H9 (cell line): Measurements from ENCODE around the gene MRPL51. TPM values are rescaled to one million over a fixed set of nuclear protein-coding genes. Genes with fewer than 3 reads are reported as not detected.
"Not testable (repeated sequence)": the region's sequence is repeated elsewhere in the genome, so short reads cannot be mapped to it uniquely, and the experiment has no call there.

ENCODE experiments used
- DNase-seq: peaks from one replicate; pipeline ENCODE4 v3.0.0-alpha.2; 2017
- H2AFZ ChIP-seq: one replicate; pipeline ENCODE4 v1.6.1; 2013; ENCODE audit warnings: mild to moderate bottlenecking, low read length, control low read depth, moderate library complexity
- H2AK5ac ChIP-seq: 2 replicates; pipeline ENCODE4 v1.6.1; 2013; ENCODE audit warnings: low read length, control low read depth, mixed read lengths; ENCODE audit not compliant: insufficient read length
- H2BK120ac ChIP-seq: one replicate; pipeline ENCODE4 v1.6.1; 2013; ENCODE audit warnings: low read depth, mild to moderate bottlenecking, low read length, control low read depth, inconsistent platforms; ENCODE audit not compliant: poor library complexity, severe bottlenecking
- H2BK12ac ChIP-seq: 2 replicates; pipeline ENCODE4 v1.6.1; 2013; ENCODE audit warnings: low read length, control low read depth, mixed read lengths, low read depth; ENCODE audit not compliant: insufficient read length
- H2BK15ac ChIP-seq: 2 replicates; pipeline ENCODE4 v1.6.1; 2013; ENCODE audit warnings: low read depth, low read length, control low read depth
- H2BK20ac ChIP-seq: one replicate; pipeline ENCODE4 v1.6.1; 2013; ENCODE audit warnings: low read depth, mild to moderate bottlenecking, low read length, control low read depth, inconsistent platforms; ENCODE audit not compliant: poor library complexity, severe bottlenecking
- H2BK5ac ChIP-seq: 2 replicates; pipeline ENCODE4 v1.6.1; 2013; ENCODE audit warnings: low read length, control low read depth, mixed read lengths; ENCODE audit not compliant: insufficient read length
- H3K14ac ChIP-seq: 2 replicates; pipeline ENCODE4 v1.6.1; 2013; ENCODE audit warnings: low read length, control low read depth; ENCODE audit not compliant: insufficient read depth
- H3K18ac ChIP-seq: 2 replicates; pipeline ENCODE4 v1.6.1; 2013; ENCODE audit warnings: low read depth, mild to moderate bottlenecking, mixed read lengths, low read length, control low read depth; ENCODE audit not compliant: insufficient read length
- H3K23ac ChIP-seq: 2 replicates; pipeline ENCODE4 v1.6.1; 2013; ENCODE audit warnings: low read length, control low read depth, mixed read lengths, low read depth; ENCODE audit not compliant: insufficient read length
- H3K23me2 ChIP-seq: 2 replicates; pipeline ENCODE4 v1.6.1; 2013; ENCODE audit warnings: low read depth, mild to moderate bottlenecking, mixed read lengths, low read length, control low read depth; ENCODE audit not compliant: insufficient read length, poor library complexity, severe bottlenecking
- H3K27ac ChIP-seq: 2 replicates; pipeline ENCODE4 v1.5.1; 2013; ENCODE audit warnings: low read length, control low read depth, mixed read lengths, low read depth; ENCODE audit not compliant: insufficient read length
- H3K27me3 ChIP-seq: 2 replicates; pipeline ENCODE4 v1.6.1; 2013; ENCODE audit warnings: low read length, control low read depth, inconsistent platforms; ENCODE audit not compliant: insufficient read depth
- H3K4ac ChIP-seq: 2 replicates; pipeline ENCODE4 v1.6.1; 2013; ENCODE audit warnings: low read depth, mild to moderate bottlenecking, control low read depth, inconsistent platforms, low read length, moderate library complexity
- H3K4me1 ChIP-seq: 2 replicates; pipeline ENCODE4 v1.6.1; 2013; ENCODE audit warnings: low read length, control low read depth, inconsistent platforms; ENCODE audit not compliant: insufficient read depth
- H3K4me2 ChIP-seq: 2 replicates; pipeline ENCODE4 v1.6.1; 2013; ENCODE audit warnings: low read length, control low read depth, mixed read lengths; ENCODE audit not compliant: insufficient read length, insufficient read depth
- H3K56ac ChIP-seq: 2 replicates; pipeline ENCODE4 v1.6.1; 2013; ENCODE audit warnings: low read depth, mild to moderate bottlenecking, mixed read lengths, low read length, control low read depth; ENCODE audit not compliant: insufficient read length
- H3K79me1 ChIP-seq: 2 replicates; pipeline ENCODE4 v1.6.1; 2013; ENCODE audit warnings: low read depth, mild to moderate bottlenecking, moderate library complexity, low read length, control low read depth, inconsistent platforms; ENCODE audit not compliant: insufficient read depth, poor library complexity, severe bottlenecking
- H3K79me2 ChIP-seq: 2 replicates; pipeline ENCODE4 v1.6.1; 2013; ENCODE audit warnings: low read length, control low read depth, inconsistent platforms; ENCODE audit not compliant: insufficient read depth
- H3K9ac ChIP-seq: 2 replicates; pipeline ENCODE4 v1.6.1; 2013; ENCODE audit warnings: low read length, control low read depth, mixed read lengths; ENCODE audit not compliant: insufficient read length; ENCODE audit errors: extremely low read depth
- H3K9me3 ChIP-seq: one replicate; pipeline ENCODE4 v1.6.1; 2013; ENCODE audit warnings: low read depth, low read length, inconsistent platforms; ENCODE audit not compliant: control insufficient read depth
- H3T11ph ChIP-seq: one replicate; pipeline ENCODE4 v1.6.1; 2013; ENCODE audit warnings: mild to moderate bottlenecking, low read length, control low read depth, inconsistent platforms
- H4K20me1 ChIP-seq: one replicate; pipeline ENCODE4 v1.6.1; 2013; ENCODE audit not compliant: control insufficient read depth, insufficient read length, insufficient read depth
- H4K5ac ChIP-seq: 2 replicates; pipeline ENCODE4 v1.6.1; 2013; ENCODE audit warnings: low read depth, mild to moderate bottlenecking, mixed read lengths, low read length, control low read depth; ENCODE audit not compliant: insufficient read length
- H4K8ac ChIP-seq: replicated peaks from 2 replicates; pipeline ENCODE4 v1.6.1; 2013; ENCODE audit warnings: low read length, control low read depth, mixed read lengths, low read depth; ENCODE audit not compliant: insufficient read length
- H4K91ac ChIP-seq: 2 replicates; pipeline ENCODE4 v1.6.1; 2013; ENCODE audit warnings: low read depth, mild to moderate bottlenecking, moderate library complexity, mixed read lengths, low read length, control low read depth; ENCODE audit not compliant: insufficient read length
- H3K27ac Mint-ChIP-seq, 3 experiments: 2 replicates in 2 of 3; 3 replicates in 1 of 3; pipeline ENCODE4 v1.8.0; 2020 to 2021; ENCODE audit warnings: mixed read lengths in 3 of 3, mild to moderate bottlenecking in 1 of 3, moderate library complexity in 1 of 3
- H3K27me3 Mint-ChIP-seq: 2 replicates; pipeline ENCODE4 v1.8.0; 2021; ENCODE audit warnings: low read depth, mild to moderate bottlenecking, moderate library complexity, mixed read lengths
- H3K36me3 Mint-ChIP-seq, 3 experiments: 2 replicates in 2 of 3; 3 replicates in 1 of 3; pipeline ENCODE4 v1.8.0; 2020 to 2021; ENCODE audit warnings: low read depth in 3 of 3, mixed read lengths in 3 of 3; ENCODE audit not compliant: insufficient read depth in 1 of 3
- H3K4me1 Mint-ChIP-seq, 2 experiments: 2 replicates each; pipeline ENCODE4 v1.8.0; 2020; ENCODE audit warnings: mixed read lengths in 2 of 2
- H3K4me3 Mint-ChIP-seq, 2 experiments: 2 replicates in 1 of 2; 3 replicates in 1 of 2; pipeline ENCODE4 v1.8.0; 2020 to 2021; ENCODE audit warnings: mild to moderate bottlenecking in 2 of 2, mixed read lengths in 2 of 2, moderate library complexity in 1 of 2
- H3K9me3 Mint-ChIP-seq, 2 experiments: 2 replicates in 1 of 2; 3 replicates in 1 of 2; pipeline ENCODE4 v1.8.0; 2020; ENCODE audit warnings: mild to moderate bottlenecking in 2 of 2, mixed read lengths in 2 of 2, moderate library complexity in 1 of 2
- WGBS: extraction: QIAGEN DNeasy Blood & Tissue Kit; methylation state at CpG from one replicate; pipeline ENCODE4 v1.1.7; 2013; ENCODE audit warnings: missing lambda C conversion rate, low lambda C conversion rate, mixed read lengths; ENCODE audit not compliant: insufficient read length; ENCODE audit errors: extremely low coverage; 5-methylcytosine and 5-hydroxymethylcytosine counted together
- total RNA-seq: library from RNA; stranded (reverse); gene quantifications from 2 replicates; pipeline ENCODE4 v1.2.1, GENCODE V29; 2021
- TF ChIP-seq, protein P1 (sequence below): fragments of 200-600 bp; sonication (generic); conservative IDR thresholded peaks from 3 replicates; pipeline ENCODE4 v1.8.0; 2021; ENCODE audit warnings: antibody characterized with exemption, mild to moderate bottlenecking

The MRPL51 gene
- total RNA-seq, 1 experiment from 2014 or later: 329 TPM

DNA sequence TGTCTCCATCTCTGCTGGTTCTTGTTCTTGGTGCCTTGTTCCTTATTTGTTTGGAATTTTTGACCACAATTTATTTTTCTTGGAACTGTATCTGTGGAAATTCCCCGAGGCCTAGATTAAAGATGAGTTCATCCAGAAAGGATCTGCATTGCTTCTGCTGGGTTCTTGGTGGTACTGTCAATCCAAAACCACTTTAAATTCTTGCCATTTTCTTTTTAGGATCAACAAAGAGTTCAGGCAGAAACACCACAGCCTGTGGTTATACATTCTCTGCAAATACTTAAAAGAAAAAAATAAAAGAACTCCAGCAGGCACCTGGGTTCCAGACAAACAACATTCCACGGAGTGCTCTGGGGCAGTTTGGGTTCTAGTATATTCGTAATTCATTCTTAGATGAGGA lies 16.6 kb downstream of the MRPL51 start:
- Histone ChIP-seq H2BK15ac (no peak overlapping the region), H3K14ac (no peak overlapping the region), H3K4me1 (no peaks in the 10 kb centered on the region), H3K9me3 (no peaks in the 10 kb centered on the region), H3K27me3 (no peaks in the 10 kb centered on the region), H3K4ac (no peak overlapping the region), H2BK20ac (no peak overlapping the region), H3K79me2 (no peaks in the 10 kb centered on the region), H4K20me1 (no peaks in the 10 kb centered on the region), H4K91ac (no peak overlapping the region), H2BK5ac (no peak overlapping the region), H2AFZ (no peak overlapping the region), H3K23me2 (peaks cover 2% of the 10 kb centered on the region), H3K4me2 (no peak overlapping the region), H3K23ac (no peak overlapping the region), H3K27ac (no peak overlapping the region), H4K8ac (no peak overlapping the region), H3K9ac (no peak overlapping the region), H3K18ac (no peak overlapping the region), H3T11ph (no peak overlapping the region), H3K79me1 (no peaks in the 10 kb centered on the region), H4K5ac (no peak overlapping the region), H2BK120ac (no peak overlapping the region), H2BK12ac (no peak overlapping the region), H2AK5ac (no peak overlapping the region), H3K56ac (no peak overlapping the region)
- DNase-seq: no peak
- H3K27me3 Mint-ChIP-seq: peaks cover 26% of the 10 kb centered on the region
- TF ChIP-seq, protein P1, sequence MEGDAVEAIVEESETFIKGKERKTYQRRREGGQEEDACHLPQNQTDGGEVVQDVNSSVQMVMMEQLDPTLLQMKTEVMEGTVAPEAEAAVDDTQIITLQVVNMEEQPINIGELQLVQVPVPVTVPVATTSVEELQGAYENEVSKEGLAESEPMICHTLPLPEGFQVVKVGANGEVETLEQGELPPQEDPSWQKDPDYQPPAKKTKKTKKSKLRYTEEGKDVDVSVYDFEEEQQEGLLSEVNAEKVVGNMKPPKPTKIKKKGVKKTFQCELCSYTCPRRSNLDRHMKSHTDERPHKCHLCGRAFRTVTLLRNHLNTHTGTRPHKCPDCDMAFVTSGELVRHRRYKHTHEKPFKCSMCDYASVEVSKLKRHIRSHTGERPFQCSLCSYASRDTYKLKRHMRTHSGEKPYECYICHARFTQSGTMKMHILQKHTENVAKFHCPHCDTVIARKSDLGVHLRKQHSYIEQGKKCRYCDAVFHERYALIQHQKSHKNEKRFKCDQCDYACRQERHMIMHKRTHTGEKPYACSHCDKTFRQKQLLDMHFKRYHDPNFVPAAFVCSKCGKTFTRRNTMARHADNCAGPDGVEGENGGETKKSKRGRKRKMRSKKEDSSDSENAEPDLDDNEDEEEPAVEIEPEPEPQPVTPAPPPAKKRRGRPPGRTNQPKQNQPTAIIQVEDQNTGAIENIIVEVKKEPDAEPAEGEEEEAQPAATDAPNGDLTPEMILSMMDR: no peak
- H3K4me3 Mint-ChIP-seq: no peak overlapping the region
- peaks cover 14 to 16% of the 10 kb centered on the region in 2 experiments for H3K9me3 Mint-ChIP-seq
- H3K27ac Mint-ChIP-seq: no peak overlapping the region
- peaks cover 4 to 6% (median 5%) of the 10 kb centered on the region in 3 experiments; a peak in 4 of 7 replicates for H3K36me3 Mint-ChIP-seq
- peaks cover 0 to 3% of the 10 kb centered on the region in 2 experiments; a peak in 1 of 4 replicates for H3K4me1 Mint-ChIP-seq
- WGBS: no CpG with 5 or more reads among the region's 3 CpGs

DNA sequence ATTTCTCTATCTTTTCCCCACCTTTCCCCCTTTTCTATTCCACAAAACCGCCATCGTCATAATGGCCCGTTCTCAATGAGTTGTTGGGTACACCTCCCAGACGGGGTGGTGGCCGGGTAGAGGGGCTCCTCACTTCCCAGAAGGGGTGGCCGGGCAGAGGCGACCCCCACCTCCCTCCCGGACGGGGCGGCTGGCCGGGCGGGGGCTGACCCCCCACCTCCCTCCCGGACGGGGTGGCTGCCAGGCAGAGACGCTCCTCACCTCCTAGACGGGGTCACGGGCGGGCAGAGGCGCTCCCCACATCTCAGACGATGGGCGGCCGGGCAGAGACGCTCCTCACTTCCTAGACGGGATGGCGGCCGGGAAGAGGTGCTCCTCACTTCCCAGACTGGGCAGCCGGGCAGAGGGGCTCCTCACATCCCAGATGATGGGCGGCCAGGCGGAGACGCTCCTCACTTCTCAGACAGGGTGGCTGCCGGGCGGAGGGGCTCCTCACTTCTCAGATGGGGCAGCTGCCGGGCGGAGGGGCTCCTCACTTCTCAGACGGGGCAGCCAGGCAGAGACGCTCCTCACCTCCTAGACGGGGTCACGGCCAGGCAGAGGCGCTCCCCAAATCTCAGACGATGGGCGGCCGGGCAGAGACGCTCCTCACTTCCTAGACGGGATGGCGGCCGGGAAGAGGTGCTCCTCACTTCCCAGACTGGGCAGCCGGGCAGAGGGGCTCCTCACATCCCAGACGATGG lies 17.7 kb downstream of the MRPL51 start:
- H4K91ac ChIP-seq, H3K56ac ChIP-seq, H2BK5ac ChIP-seq, H3K36me3 Mint-ChIP-seq, H3K14ac ChIP-seq, H3K4me1 ChIP-seq, H3K27ac ChIP-seq, H3K9me3 ChIP-seq, H2BK120ac ChIP-seq, H3K23ac ChIP-seq, H3K79me2 ChIP-seq, H2AK5ac ChIP-seq, H4K8ac ChIP-seq, H3K27me3 ChIP-seq, H2BK12ac ChIP-seq, H3K79me1 ChIP-seq, H3T11ph ChIP-seq, H3K4ac ChIP-seq, H4K20me1 ChIP-seq, DNase-seq, H3K9ac ChIP-seq, H3K27ac Mint-ChIP-seq, H2BK15ac ChIP-seq, H3K4me3 Mint-ChIP-seq, H3K4me1 Mint-ChIP-seq, H4K5ac ChIP-seq, H3K18ac ChIP-seq, H2BK20ac ChIP-seq, H3K4me2 ChIP-seq, H3K23me2 ChIP-seq, H2AFZ ChIP-seq: not testable (repeated sequence)
- Mint-ChIP-seq H3K27me3 (peaks cover 26% of the 10 kb centered on the region), H3K9me3 (peaks cover 14 to 16% of the 10 kb centered on the region in 2 experiments)
- WGBS: no CpG with 5 or more reads among the region's 48 CpGs
